ENCODE results near the gene FBN1.

GRCh38 chr15:48579945-48580671 is 65.4 kb downstream of the FBN1 start:
- TF ChIP-seq CTCF (conservative IDR thresholded peaks at IDR 0.05) (no peak), ZFX (IDR thresholded peaks at IDR 0.05) (no peak)

Measured in C4-2B (cell line).